Karpas-422 (cell line): ENCODE measurements around the gene SMYD3. TPM values are rescaled to one million over a fixed set of nuclear protein-coding genes. Genes with fewer than 3 reads are reported as not detected.

Experiments
- DNase-seq: peaks from one replicate; pipeline ENCODE4 v3.0.0-alpha.2; 2015
- H2AFZ ChIP-seq: fragments of 200-600 bp; sonication (generic); 2 replicates; pipeline ENCODE4 v1.6.1; 2014; ENCODE audit warnings: antibody characterized with exemption, low read length, mixed read lengths
- H3K27ac ChIP-seq: fragments of 200-600 bp; sonication (generic); 2 replicates; pipeline ENCODE4 v1.5.1; 2014; ENCODE audit warnings: mild to moderate bottlenecking, low read length, moderate library complexity
- H3K27me3 ChIP-seq: fragments of 200-600 bp; sonication (generic); 2 replicates; pipeline ENCODE4 v1.6.1; 2014; ENCODE audit warnings: low read length, mixed read lengths
- H3K36me3 ChIP-seq: fragments of 200-600 bp; sonication (generic); 2 replicates; pipeline ENCODE4 v1.6.1; 2014; ENCODE audit warnings: low read length, mixed read lengths; ENCODE audit not compliant: insufficient read depth
- H3K4me1 ChIP-seq: fragments of 200-600 bp; sonication (generic); 2 replicates; pipeline ENCODE4 v1.6.1; 2014; ENCODE audit warnings: mild to moderate bottlenecking, low read length, mixed read lengths
- H3K4me2 ChIP-seq: fragments of 200-600 bp; sonication (generic); 2 replicates; pipeline ENCODE4 v1.6.1; 2014; ENCODE audit warnings: low read length, low read depth, mild to moderate bottlenecking; ENCODE audit not compliant: poor library complexity, severe bottlenecking
- H3K4me3 ChIP-seq: fragments of 200-600 bp; sonication (generic); 2 replicates; pipeline ENCODE4 v1.5.1; 2014; ENCODE audit warnings: mild to moderate bottlenecking, antibody characterized with exemption, low read length, mixed read lengths
- H3K79me2 ChIP-seq: fragments of 200-600 bp; sonication (generic); 2 replicates; pipeline ENCODE4 v1.6.1; 2014; ENCODE audit warnings: mild to moderate bottlenecking, low read length, mixed read lengths
- H3K9ac ChIP-seq: fragments of 200-600 bp; sonication (generic); 2 replicates; pipeline ENCODE4 v1.6.0; 2014; ENCODE audit warnings: low read length
- H3K9me2 ChIP-seq: fragments of 200-600 bp; sonication (generic), shearing (Covaris generic); replicated peaks from 2 replicates; pipeline ENCODE4 v1.6.0; 2014; ENCODE audit warnings: mild to moderate bottlenecking, low read length, moderate library complexity; ENCODE audit not compliant: insufficient read depth
- H3K9me3 ChIP-seq: fragments of 300-700, 200-600 bp; sonication (generic); 2 replicates; pipeline ENCODE4 v1.6.1; 2014; ENCODE audit warnings: low read length, mixed read lengths
- H4K20me1 ChIP-seq: fragments of 200-600 bp; sonication (generic); 2 replicates; pipeline ENCODE4 v1.6.1; 2014; ENCODE audit warnings: mild to moderate bottlenecking, antibody characterized with exemption, low read length, low read depth; ENCODE audit not compliant: insufficient read depth
- total RNA-seq: library from RNA; depleted of rRNA; stranded (reverse); fragments of >200 nt; shearing (Covaris generic); gene quantifications from 2 replicates; pipeline ENCODE4 v1.2.3, GENCODE V29; 2014; ENCODE audit warnings: low replicate concordance

SMYD3 gene
- total RNA-seq, 1 experiment from 2014 or later: 67.1 TPM

DNA sequence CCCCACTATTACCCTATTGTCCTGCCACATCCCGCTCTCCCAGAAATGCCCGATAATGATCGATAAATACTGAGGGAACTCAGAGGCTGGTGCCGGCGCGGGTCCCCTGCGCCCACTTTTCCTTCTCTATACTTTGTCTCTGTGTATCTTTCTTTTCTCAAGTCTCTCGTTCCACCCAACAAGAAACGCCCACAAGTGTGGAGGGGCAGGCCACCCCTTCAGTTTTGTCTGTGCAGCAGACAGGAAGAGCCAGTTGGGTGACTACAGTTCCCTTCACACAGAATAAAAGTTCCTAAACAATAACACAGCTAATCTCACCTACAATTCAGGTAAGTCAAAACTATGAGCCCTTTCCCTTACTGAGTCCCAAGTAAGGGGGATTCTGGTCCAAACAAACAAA, 423.7 kb downstream of the SMYD3 start:
- no peaks in the 10 kb centered on the region for H3K36me3 ChIP-seq
- H3K4me3 ChIP-seq: no peak overlapping the region
- H3K9me2 ChIP-seq: no peaks in the 10 kb centered on the region
- no peaks in the 10 kb centered on the region for H3K27me3 ChIP-seq
- no peak overlapping the region for H3K4me2 ChIP-seq
- no peaks in the 10 kb centered on the region for H3K4me1 ChIP-seq
- no peak overlapping the region for H2AFZ ChIP-seq
- H3K9me3 ChIP-seq: peaks cover 5% of the 10 kb centered on the region; the same call in 1 of the 2 replicates
- no peaks in the 10 kb centered on the region for H4K20me1 ChIP-seq
- no peak overlapping the region for H3K27ac ChIP-seq
- no peak for DNase-seq
- no peak overlapping the region for H3K9ac ChIP-seq
- H3K79me2 ChIP-seq: no peaks in the 10 kb centered on the region

DNA sequence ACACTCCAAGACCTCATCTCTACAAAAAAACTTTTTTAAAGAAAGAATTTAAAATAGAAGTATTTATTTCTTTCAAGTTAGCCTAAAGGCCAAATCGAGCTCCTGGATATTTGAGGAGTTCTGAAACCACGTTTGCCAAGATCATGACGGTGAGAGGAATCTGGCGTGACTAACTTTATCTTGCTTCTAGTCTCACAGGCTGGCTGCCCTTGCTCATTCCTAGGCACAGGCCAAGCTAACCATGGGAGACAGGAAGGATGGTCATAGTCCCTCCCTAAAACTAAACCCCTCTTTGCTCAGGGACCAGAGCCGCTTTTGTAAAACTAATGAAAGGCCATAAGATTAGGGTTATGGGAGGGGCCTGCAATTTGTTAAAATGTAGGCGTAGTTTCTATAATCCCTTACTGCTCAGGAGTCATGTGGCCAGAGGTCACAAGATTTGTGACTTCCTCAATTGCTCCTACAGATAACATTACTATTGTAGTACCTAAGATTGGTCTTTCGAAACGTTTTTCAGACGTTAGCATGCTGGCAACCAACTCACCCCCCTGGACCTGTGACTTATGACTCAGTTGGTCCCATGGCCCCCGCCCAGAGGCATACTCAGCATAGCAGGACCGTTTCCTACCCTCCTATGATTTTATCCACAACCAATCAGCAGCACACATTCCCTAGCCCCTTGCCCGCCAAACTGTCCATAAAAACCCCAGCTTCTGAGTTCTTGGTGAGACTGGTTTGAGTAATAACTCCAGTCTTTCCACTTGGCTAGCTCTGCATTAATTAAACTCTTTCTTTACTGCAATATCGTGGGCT, 425.0 kb downstream of the SMYD3 start:
- DNase-seq: no peak
- Histone ChIP-seq H4K20me1 (no peaks in the 10 kb centered on the region), H3K27me3 (no peaks in the 10 kb centered on the region), H3K27ac (no peak overlapping the region), H3K4me3 (no peak overlapping the region), H3K36me3 (no peaks in the 10 kb centered on the region), H3K9me2 (no peaks in the 10 kb centered on the region), H3K9ac (no peak overlapping the region), H3K4me1 (no peaks in the 10 kb centered on the region), H3K9me3 (peaks cover 5% of the 10 kb centered on the region; the same call in 1 of the 2 replicates), H3K4me2 (no peak overlapping the region), H2AFZ (no peak overlapping the region), H3K79me2 (no peaks in the 10 kb centered on the region)

DNA sequence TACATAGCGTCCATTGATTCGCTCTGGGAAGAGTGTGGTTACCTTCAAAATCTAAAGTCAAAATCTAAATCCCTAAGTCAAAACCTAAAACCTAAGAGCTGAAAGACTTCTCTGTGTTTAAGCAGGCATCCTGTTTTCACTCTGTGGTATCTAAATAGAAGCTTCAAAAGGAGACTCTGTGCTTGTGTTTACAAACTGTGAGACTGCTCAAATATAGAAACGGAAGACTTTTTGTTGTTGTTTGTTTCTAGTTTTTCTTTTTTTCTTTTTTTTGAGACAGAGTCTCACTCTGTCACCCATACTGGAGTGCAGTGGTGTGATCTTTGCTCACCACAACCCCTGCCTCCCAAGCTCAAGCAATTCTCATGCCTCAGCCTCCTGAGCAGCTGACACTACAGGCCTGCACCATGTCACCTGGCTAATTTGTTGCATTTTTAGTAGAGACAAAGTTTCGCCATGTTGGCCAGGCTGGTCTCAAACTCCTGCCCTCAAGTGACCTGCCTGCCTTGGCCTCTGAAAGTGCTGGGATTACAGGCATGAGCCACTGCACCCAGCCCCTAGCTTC, 425.9 kb downstream of the SMYD3 start:
- H3K9me3 ChIP-seq: peaks cover 5% of the 10 kb centered on the region; the same call in 1 of the 2 replicates
- H2AFZ ChIP-seq: no peak overlapping the region
- no peak overlapping the region for H3K4me3 ChIP-seq
- H3K79me2 ChIP-seq: no peaks in the 10 kb centered on the region
- no peaks in the 10 kb centered on the region for H3K4me1 ChIP-seq
- DNase-seq: no peak
- H3K9ac ChIP-seq: no peak overlapping the region
- no peak overlapping the region for H3K27ac ChIP-seq
- no peaks in the 10 kb centered on the region for H4K20me1 ChIP-seq
- H3K9me2 ChIP-seq: no peaks in the 10 kb centered on the region
- no peaks in the 10 kb centered on the region for H3K27me3 ChIP-seq
- no peak overlapping the region for H3K4me2 ChIP-seq
- H3K36me3 ChIP-seq: no peaks in the 10 kb centered on the region

- Histone ChIP-seq H4K20me1 (no peaks in the 10 kb centered on the region), H2AFZ (no peak overlapping the region), H3K79me2 (no peaks in the 10 kb centered on the region), H3K9me3 (peaks cover 5% of the 10 kb centered on the region; the same call in 1 of the 2 replicates), H3K27me3 (no peaks in the 10 kb centered on the region), H3K36me3 (no peaks in the 10 kb centered on the region), H3K4me2 (no peak overlapping the region), H3K4me3 (no peak overlapping the region), H3K4me1 (no peaks in the 10 kb centered on the region), H3K27ac (no peak overlapping the region), H3K9ac (no peak overlapping the region), H3K9me2 (no peaks in the 10 kb centered on the region)
- no peak for DNase-seq
Observed at GRCh38 chr1:246080031-246080430, 427.0 kb downstream of the SMYD3 start.

DNA sequence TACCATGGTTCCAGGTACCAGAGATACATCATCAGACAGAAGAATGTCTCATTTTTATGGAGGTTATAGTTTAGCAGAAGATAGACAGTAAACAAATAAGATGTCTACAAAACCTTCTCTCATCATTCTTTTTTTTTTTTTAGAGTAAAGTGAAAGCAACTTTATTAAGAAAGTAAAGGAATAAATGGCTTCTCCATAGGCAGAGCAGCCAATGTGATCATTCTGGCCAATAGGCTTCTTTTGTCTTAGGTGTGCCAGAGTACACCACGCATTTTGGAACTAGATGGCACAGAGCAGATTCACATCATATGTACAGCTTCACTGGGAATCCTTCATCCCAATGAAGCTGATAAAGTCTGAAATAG, 428.2 kb downstream of the SMYD3 start:
- no peak overlapping the region for H2AFZ ChIP-seq
- no peaks in the 10 kb centered on the region for H3K79me2 ChIP-seq
- H3K9me3 ChIP-seq: peaks cover 5% of the 10 kb centered on the region; the same call in 1 of the 2 replicates
- H3K27ac ChIP-seq: no peak overlapping the region
- no peaks in the 10 kb centered on the region for H3K36me3 ChIP-seq
- no peaks in the 10 kb centered on the region for H4K20me1 ChIP-seq
- no peaks in the 10 kb centered on the region for H3K27me3 ChIP-seq
- no peak overlapping the region for H3K4me2 ChIP-seq
- no peaks in the 10 kb centered on the region for H3K9me2 ChIP-seq
- H3K4me1 ChIP-seq: no peaks in the 10 kb centered on the region
- no peak for DNase-seq
- no peak overlapping the region for H3K9ac ChIP-seq
- no peak overlapping the region for H3K4me3 ChIP-seq

GRCh38 chr1:246078126-246078887, 428.8 kb downstream of the SMYD3 start:
- no peaks in the 10 kb centered on the region for H3K36me3 ChIP-seq
- H3K4me1 ChIP-seq: no peaks in the 10 kb centered on the region
- no peaks in the 10 kb centered on the region for H3K9me2 ChIP-seq
- no peak for DNase-seq
- H3K27ac ChIP-seq: no peak overlapping the region
- no peaks in the 10 kb centered on the region for H3K79me2 ChIP-seq
- H3K9ac ChIP-seq: no peak overlapping the region
- no peak overlapping the region for H2AFZ ChIP-seq
- H3K4me3 ChIP-seq: no peak overlapping the region
- H3K27me3 ChIP-seq: no peaks in the 10 kb centered on the region
- H4K20me1 ChIP-seq: no peaks in the 10 kb centered on the region
- peaks cover under 1% of the 10 kb centered on the region; the same call in 1 of the 2 replicates for H3K9me3 ChIP-seq
- no peak overlapping the region for H3K4me2 ChIP-seq

- H3K4me2 ChIP-seq: no peak overlapping the region
- H4K20me1 ChIP-seq: no peaks in the 10 kb centered on the region
- no peaks in the 10 kb centered on the region for H3K9me3 ChIP-seq
- H3K4me1 ChIP-seq: no peaks in the 10 kb centered on the region
- H3K36me3 ChIP-seq: no peaks in the 10 kb centered on the region
- no peaks in the 10 kb centered on the region for H3K27me3 ChIP-seq
- no peaks in the 10 kb centered on the region for H3K9me2 ChIP-seq
- no peak overlapping the region for H3K4me3 ChIP-seq
- no peaks in the 10 kb centered on the region for H3K79me2 ChIP-seq
- H3K27ac ChIP-seq: no peak overlapping the region
- no peak overlapping the region for H2AFZ ChIP-seq
- DNase-seq: no peak
- no peak overlapping the region for H3K9ac ChIP-seq
Observed at GRCh38 chr1:246077476-246077875, 429.6 kb downstream of the SMYD3 start.

DNA sequence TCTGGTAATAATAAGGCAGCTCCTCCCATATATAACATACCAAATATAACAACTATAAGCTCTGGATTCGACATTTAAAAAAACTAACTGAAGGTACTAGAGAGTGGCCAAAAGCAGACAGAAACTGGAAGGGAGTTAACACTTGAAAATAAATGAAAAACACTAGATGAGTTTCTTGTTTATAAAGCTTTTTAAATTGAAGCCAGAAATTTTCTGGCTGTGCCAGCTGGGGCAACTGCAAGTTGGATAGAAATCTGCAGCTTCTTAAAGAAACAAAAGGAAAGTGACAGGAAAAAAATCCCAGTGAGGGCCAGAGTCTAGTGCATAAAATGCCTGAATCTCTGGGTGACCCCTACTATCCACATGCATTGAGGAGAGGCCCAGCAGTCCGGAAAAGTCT, 432.7 kb downstream of the SMYD3 start:
- Histone ChIP-seq H2AFZ (no peak overlapping the region), H3K79me2 (no peaks in the 10 kb centered on the region), H3K4me3 (no peak overlapping the region), H3K4me2 (no peak overlapping the region), H3K9me2 (no peaks in the 10 kb centered on the region), H3K36me3 (no peaks in the 10 kb centered on the region), H3K27me3 (no peaks in the 10 kb centered on the region), H3K9ac (no peak overlapping the region), H3K4me1 (no peaks in the 10 kb centered on the region), H3K27ac (no peak overlapping the region), H4K20me1 (no peaks in the 10 kb centered on the region), H3K9me3 (no peaks in the 10 kb centered on the region)
- no peak for DNase-seq
